Fibroblast of mammary gland (primary cell): ENCODE data around the gene FEN1.

ENCODE experiments used
- DNase-seq: peaks from one replicate; pipeline ENCODE4 v3.0.0-alpha.2; 2010; ENCODE audit warnings: low read depth
- H3K4me3 ChIP-seq: 2 replicates; pipeline ENCODE4 v1.5.1; 2011; ENCODE audit warnings: low read depth, mild to moderate bottlenecking, low read length, moderate library complexity; ENCODE audit not compliant: control insufficient read depth
- TF ChIP-seq, protein P1 (sequence below): conservative IDR thresholded peaks from 2 replicates; pipeline ENCODE4 v1.5.1; 2011; ENCODE audit warnings: low read depth, low read length, inconsistent platforms; ENCODE audit not compliant: control insufficient read depth, insufficient read depth

The FEN1 gene

DNA sequence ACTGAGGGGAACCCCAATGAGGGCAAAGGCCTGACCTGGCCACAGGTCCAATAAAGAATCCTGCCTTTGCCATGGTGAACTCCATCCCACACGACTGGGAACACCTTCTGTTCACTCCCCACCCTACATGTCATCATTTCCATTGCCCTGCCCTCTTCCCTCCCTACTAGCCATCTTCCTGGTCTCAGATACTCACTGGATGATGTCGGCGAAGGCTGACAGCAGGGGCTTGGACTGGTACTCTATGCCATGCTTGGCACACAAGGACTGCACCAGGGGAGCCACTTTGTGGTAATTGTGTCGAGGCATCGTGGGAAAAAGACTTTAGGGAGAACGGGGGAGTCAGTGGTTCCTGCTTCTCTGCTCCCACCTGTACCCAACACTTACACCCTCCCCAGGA, 9.9 kb downstream of the FEN1 start:
- no peak for DNase-seq
- H3K4me3 ChIP-seq = no peak overlapping the region
- TF ChIP-seq, protein P1, sequence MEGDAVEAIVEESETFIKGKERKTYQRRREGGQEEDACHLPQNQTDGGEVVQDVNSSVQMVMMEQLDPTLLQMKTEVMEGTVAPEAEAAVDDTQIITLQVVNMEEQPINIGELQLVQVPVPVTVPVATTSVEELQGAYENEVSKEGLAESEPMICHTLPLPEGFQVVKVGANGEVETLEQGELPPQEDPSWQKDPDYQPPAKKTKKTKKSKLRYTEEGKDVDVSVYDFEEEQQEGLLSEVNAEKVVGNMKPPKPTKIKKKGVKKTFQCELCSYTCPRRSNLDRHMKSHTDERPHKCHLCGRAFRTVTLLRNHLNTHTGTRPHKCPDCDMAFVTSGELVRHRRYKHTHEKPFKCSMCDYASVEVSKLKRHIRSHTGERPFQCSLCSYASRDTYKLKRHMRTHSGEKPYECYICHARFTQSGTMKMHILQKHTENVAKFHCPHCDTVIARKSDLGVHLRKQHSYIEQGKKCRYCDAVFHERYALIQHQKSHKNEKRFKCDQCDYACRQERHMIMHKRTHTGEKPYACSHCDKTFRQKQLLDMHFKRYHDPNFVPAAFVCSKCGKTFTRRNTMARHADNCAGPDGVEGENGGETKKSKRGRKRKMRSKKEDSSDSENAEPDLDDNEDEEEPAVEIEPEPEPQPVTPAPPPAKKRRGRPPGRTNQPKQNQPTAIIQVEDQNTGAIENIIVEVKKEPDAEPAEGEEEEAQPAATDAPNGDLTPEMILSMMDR = no peak

DNA sequence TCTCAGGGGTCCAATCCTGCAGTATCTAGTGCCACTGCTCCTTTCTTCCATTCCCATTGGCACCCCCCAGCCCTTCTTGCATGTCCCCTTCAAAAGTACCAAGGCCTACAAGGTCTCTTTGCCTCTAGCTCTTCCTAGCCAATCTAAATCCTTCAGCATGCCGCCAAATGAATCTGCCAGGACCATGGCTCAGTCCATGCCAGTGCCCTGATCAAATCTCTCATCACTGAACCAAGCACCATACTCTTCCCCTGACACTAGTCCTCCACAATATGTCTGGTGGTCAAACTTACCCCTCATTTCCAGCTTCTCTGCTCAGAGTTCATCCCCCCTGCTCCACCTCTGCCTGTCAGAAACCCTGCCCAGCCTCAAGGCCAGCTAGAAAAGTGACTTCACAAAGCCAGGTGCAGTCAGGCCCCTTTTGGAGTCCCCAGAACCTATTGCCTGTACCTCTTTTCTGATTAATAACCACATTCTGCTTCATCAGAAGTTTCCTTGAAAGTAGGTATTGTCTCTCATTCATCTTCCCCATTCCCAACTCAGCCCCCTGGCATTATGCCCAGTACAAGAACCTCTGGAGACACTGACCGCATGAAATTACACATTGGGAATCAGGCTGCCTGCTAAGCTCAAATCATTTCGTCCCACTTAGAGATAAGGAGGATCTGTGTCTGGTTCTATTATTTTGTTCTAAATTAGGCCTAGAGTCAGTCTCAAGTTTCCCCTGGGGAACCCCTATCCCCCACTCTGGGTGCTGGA, 11.4 kb downstream of the FEN1 start:
- DNase-seq = peak; percentile 55
- TF ChIP-seq, protein P1 = no peak
- H3K4me3 ChIP-seq = no peak overlapping the region

DNA sequence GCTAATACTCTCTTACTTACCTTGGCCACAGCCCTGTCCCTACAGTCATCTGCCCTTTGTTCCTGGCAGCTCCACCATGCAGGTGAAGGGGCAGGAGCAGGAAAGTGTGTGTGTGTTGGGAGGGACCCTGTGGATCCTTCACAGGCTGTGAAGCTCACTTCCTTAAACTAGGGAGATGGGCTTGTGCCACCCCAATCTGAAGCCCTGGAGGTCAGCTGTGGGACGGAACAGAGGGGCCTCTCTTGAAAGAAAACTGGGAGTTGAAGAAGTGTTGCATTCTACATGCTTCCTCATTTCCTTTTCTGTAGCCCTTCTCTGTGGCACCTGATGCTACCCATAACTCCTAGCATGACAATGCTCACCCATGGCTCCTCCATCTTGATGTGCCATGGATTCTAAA, 12.4 kb downstream of the FEN1 start:
- DNase-seq = no peak
- H3K4me3 ChIP-seq = no peak overlapping the region

DNA sequence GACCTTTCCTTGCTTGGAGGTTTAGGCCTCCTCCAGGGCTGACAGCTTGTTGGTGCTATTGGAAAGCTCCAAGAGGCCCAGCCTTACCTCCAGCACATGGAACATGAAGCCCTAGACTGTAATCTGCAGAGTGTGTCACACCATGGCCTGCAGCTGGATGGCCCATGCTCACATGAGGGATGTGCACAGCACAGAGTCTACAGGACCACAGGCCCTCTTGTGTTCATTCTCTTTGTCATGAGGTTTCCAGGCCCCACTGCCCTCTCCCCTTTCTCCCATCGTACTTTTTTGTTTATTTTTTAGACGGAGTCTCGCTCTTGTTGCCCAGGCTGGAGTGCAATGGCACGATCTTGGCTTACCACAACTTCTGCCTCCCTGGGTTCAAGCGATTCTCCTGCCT, 14.1 kb downstream of the FEN1 start:
- DNase-seq = no peak
- TF ChIP-seq, protein P1 = no peak

More for the DNA sequence above, 12.4 kb downstream of the FEN1 start:
- TF ChIP-seq, protein P1 = no peak

DNA sequence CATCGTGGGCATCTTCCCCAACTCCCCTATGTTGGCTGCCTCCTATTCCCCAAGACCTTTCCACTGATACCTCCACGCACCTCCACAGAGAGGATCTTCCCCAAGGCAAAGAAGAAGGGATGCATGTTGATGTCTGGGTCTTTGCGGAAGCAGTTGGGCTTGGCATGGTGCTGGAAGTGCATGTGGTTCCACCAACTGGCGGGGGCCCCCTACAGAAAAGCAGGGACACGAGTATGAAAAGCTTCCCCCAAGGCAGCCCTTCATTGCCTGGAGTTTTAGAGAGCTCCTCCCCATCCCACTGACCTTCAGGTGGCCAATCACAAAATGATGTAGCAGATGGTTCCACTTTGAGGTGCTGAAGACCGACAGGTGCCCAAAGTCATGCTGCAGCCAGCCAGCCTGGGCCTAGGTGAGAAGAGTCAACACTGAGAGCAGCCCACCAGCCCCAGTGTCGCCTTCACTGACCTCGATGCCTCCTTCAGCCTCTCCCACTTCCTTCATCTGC, 18.0 kb downstream of the FEN1 start:
- no peak for DNase-seq
- no peak overlapping the region for H3K4me3 ChIP-seq
- TF ChIP-seq, protein P1 = no peak

More for the DNA sequence above, 14.1 kb downstream of the FEN1 start:
- H3K4me3 ChIP-seq = no peak overlapping the region

DNA sequence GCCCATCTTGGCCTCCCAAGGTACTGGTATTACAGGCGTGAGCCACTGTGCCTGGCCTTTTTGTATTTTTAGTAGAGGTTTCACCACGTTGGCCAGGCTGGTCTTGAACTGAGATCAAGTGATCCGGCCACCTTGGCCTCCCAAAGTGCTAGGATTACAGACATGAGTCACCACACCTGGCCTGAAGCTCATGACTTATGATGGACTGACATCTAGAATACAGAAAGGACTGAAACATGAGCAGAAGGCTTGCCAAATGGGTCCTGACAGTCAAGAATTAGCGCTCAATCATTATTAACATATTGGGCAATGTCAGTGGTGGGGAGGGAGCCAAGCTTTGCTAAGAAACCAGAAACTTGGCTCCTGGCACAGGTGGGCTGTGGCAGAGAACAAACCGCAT, 19.1 kb downstream of the FEN1 start:
- H3K4me3 ChIP-seq = no peak overlapping the region
- DNase-seq = no peak
- TF ChIP-seq, protein P1 = no peak
